Smooth muscle cell (in vitro differentiated cells): ENCODE measurements around the gene PCGF5. TPM values are rescaled to one million over a fixed set of nuclear protein-coding genes. Genes with fewer than 3 reads are reported as not detected.
"Not testable (repeated sequence)": the region's sequence is repeated elsewhere in the genome, so short reads cannot be mapped to it uniquely, and the experiment has no call there.

Experiments
- DNase-seq: peaks from one replicate; lab custom pipeline; 2025; ENCODE audit not compliant: unreplicated experiment; lab: John Stamatoyannopoulos, UW
- H2AFZ ChIP-seq: fragments of 200-600 bp; sonication (generic); 2 replicates; pipeline ENCODE4 v1.6.0; 2016; ENCODE audit warnings: antibody characterized with exemption, low read depth, mild to moderate bottlenecking
- H3F3A ChIP-seq: fragments of 200-600 bp; sonication (generic); 2 replicates; pipeline ENCODE4 v1.6.0; 2017; ENCODE audit warnings: antibody characterized with exemption, low read depth
- H3K27ac ChIP-seq: fragments of 200-600 bp; sonication (generic); 2 replicates; pipeline ENCODE4 v1.5.1; 2016; ENCODE audit warnings: low read depth, mild to moderate bottlenecking
- H3K27me3 ChIP-seq: fragments of 200-600 bp; sonication (generic); 2 replicates; pipeline ENCODE4 v1.6.1; 2016; ENCODE audit warnings: low read depth, mild to moderate bottlenecking
- H3K36me3 ChIP-seq: fragments of 200-600 bp; sonication (generic); 2 replicates; pipeline ENCODE4 v1.5.1; 2016; ENCODE audit warnings: low read depth
- H3K4me1 ChIP-seq: fragments of 200-600 bp; sonication (generic); 2 replicates; pipeline ENCODE4 v1.5.1; 2016; ENCODE audit warnings: low read depth
- H3K4me2 ChIP-seq: fragments of 200-600 bp; sonication (generic); 2 replicates; pipeline ENCODE4 v1.6.0; 2016; ENCODE audit warnings: mild to moderate bottlenecking
- H3K4me3 ChIP-seq: fragments of 200-600 bp; sonication (generic); 2 replicates; pipeline ENCODE4 v1.5.1; 2016; ENCODE audit warnings: mild to moderate bottlenecking
- H3K79me2 ChIP-seq: fragments of 200-600 bp; sonication (generic); 2 replicates; pipeline ENCODE4 v1.6.0; 2016; ENCODE audit warnings: low read depth, mild to moderate bottlenecking
- H3K9ac ChIP-seq: fragments of 200-600 bp; sonication (generic); 2 replicates; pipeline ENCODE4 v1.6.0; 2016; ENCODE audit warnings: low read depth
- H3K9me3 ChIP-seq: fragments of 200-600 bp; sonication (generic); replicated peaks from 2 replicates; pipeline ENCODE4 v1.5.1; 2016; ENCODE audit warnings: low read depth
- H4K20me1 ChIP-seq: fragments of 200-600 bp; sonication (generic); 2 replicates; pipeline ENCODE4 v1.6.0; 2016; ENCODE audit warnings: low read depth
- CTCF ChIP-seq: fragments of 200-600 bp; sonication (generic); IDR thresholded peaks from 2 replicates; pipeline ENCODE4 v1.5.1; 2017; ENCODE audit warnings: borderline replicate concordance, mild to moderate bottlenecking, antibody characterized with exemption; ENCODE audit not compliant: insufficient read depth, poor library complexity, severe bottlenecking
- WGBS: methylation state at CpG from one replicate; pipeline ENCODE4 v1.1.7; 2016; ENCODE audit warnings: low lambda C conversion rate; 5-methylcytosine and 5-hydroxymethylcytosine counted together
- polyA plus RNA-seq: library from polyadenylated mRNA; unstranded; fragments of >200 nt; fragmentation: Nextera tagmentation; extraction: Ambion mirVana; gene quantifications from 2 replicates; pipeline ENCODE4 v1.2.1, GENCODE V29; 2016
- total RNA-seq: library from RNA; depleted of rRNA; stranded (reverse); fragments of >200 nt; gene quantifications from 2 replicates; pipeline ENCODE4 v1.2.3, GENCODE V29; 2014

Gene PCGF5
- total and polyA plus RNA-seq, 2 experiments from 2014 or later, result 10.4 to 13.9 TPM

- DNase-seq, result no peak
- Histone ChIP-seq H3K4me3 (no peak overlapping the region), H3K4me1 (no peaks in the 10 kb centered on the region), H3K9me3 (no peaks in the 10 kb centered on the region), H3K9ac (no peak overlapping the region), H3K36me3 (no peaks in the 10 kb centered on the region), H3K79me2 (no peaks in the 10 kb centered on the region), H3K4me2 (no peak overlapping the region), H3F3A (no peaks in the 10 kb centered on the region), H3K27ac (no peak overlapping the region), H2AFZ (no peak overlapping the region), H3K27me3 (no peaks in the 10 kb centered on the region), H4K20me1 (no peaks in the 10 kb centered on the region)
- no peak for TF ChIP-seq CTCF
- 95% methylated on average over 4 of the region's 4 CpGs for WGBS
These were observed 98.9 kb downstream of the PCGF5 start for GRCh38 chr10:91319336-91319735.

- H3K27me3 ChIP-seq, H3K27ac ChIP-seq, H3K4me3 ChIP-seq, H3K36me3 ChIP-seq, H2AFZ ChIP-seq, H3F3A ChIP-seq, H3K9me3 ChIP-seq, DNase-seq, H3K79me2 ChIP-seq, H4K20me1 ChIP-seq, H3K4me2 ChIP-seq, H3K9ac ChIP-seq, H3K4me1 ChIP-seq: not testable (repeated sequence)
- 98% methylated on average over 22 of the region's 44 CpGs for WGBS
These were observed 102.9 kb downstream of the PCGF5 start for GRCh38 chr10:91323293-91323905.

GRCh38 chr10:91328320-91328984 is 108.0 kb downstream of the PCGF5 start:
- Histone ChIP-seq H3F3A (no peaks in the 10 kb centered on the region), H3K4me3 (no peak overlapping the region), H3K4me2 (no peak overlapping the region), H4K20me1 (no peaks in the 10 kb centered on the region), H3K9ac (no peak overlapping the region), H3K27me3 (no peaks in the 10 kb centered on the region), H3K27ac (no peak overlapping the region), H2AFZ (no peak overlapping the region), H3K36me3 (no peaks in the 10 kb centered on the region), H3K79me2 (no peaks in the 10 kb centered on the region), H3K9me3 (no peaks in the 10 kb centered on the region), H3K4me1 (no peaks in the 10 kb centered on the region)
- no peak for DNase-seq
- TF ChIP-seq CTCF, result no peak
- WGBS, result 94% methylated on average over 4 of the region's 4 CpGs

Other genes with a start within 250 kb of the PCGF5 start
- 12.7 and 15.4 TPM in 2 replicates for gene HECTD2, start 189.7 kb downstream of the PCGF5 start, total RNA-seq
- gene HECTD2, start 189.7 kb downstream of the PCGF5 start, polyA plus RNA-seq, result 4.2 and 4.4 TPM in 2 replicates